Aorta (tissue), 5 donors: ENCODE results near the gene MKS1. TPM values are rescaled to one million over a fixed set of nuclear protein-coding genes. Genes with fewer than 3 reads are reported as not detected.

Experiments used
- ATAC-seq: fragments of 200-7000 bp; cut with Tn5 transposase; one replicate; pipeline ENCODE4 v1.9.1; 2022; ENCODE audit warnings: moderate library complexity; ENCODE audit not compliant: low FRiP score
- DNase-seq, 2 donors: peaks; one replicate each; pipeline ENCODE4 v3.0.0-alpha.2; 2020
- H3K27ac ChIP-seq, 2 donors: one replicate each; pipeline ENCODE4 v1.5.1; 2013; ENCODE audit warnings: low read length in 2 of 2, mild to moderate bottlenecking in 2 of 2, moderate library complexity in 2 of 2, control low read depth in 1 of 2, inconsistent platforms in 1 of 2, low read depth in 1 of 2
- H3K27me3 ChIP-seq, 2 donors: one replicate each; pipeline ENCODE4 v1.6.1; 2013; ENCODE audit warnings: control low read depth in 1 of 2, low read length in 1 of 2, mild to moderate bottlenecking in 1 of 2, moderate library complexity in 1 of 2; ENCODE audit not compliant: insufficient read depth in 2 of 2, control insufficient read depth in 1 of 2
- H3K36me3 ChIP-seq, 2 donors: one replicate each; pipeline ENCODE4 v1.6.1; 2013; ENCODE audit warnings: control low read depth in 1 of 2, low read length in 1 of 2, mild to moderate bottlenecking in 1 of 2; ENCODE audit not compliant: insufficient read depth in 2 of 2, control insufficient read depth in 1 of 2
- H3K4me1 ChIP-seq, 2 donors: one replicate each; pipeline ENCODE4 v1.6.1; 2013; ENCODE audit warnings: low read length in 2 of 2, control low read depth in 1 of 2, mild to moderate bottlenecking in 1 of 2, moderate library complexity in 1 of 2; ENCODE audit not compliant: insufficient read depth in 2 of 2, control insufficient read depth in 1 of 2
- H3K4me3 ChIP-seq, 2 donors: one replicate each; pipeline ENCODE4 v1.5.1; 2013; ENCODE audit warnings: low read length in 2 of 2, control low read depth in 1 of 2, mild to moderate bottlenecking in 1 of 2
- H3K9me3 ChIP-seq: one replicate; pipeline ENCODE4 v1.6.1; 2013; ENCODE audit warnings: mild to moderate bottlenecking, low read length; ENCODE audit not compliant: control insufficient read depth
- WGBS, 2 donors: extraction: QIAGEN DNeasy Blood & Tissue Kit; methylation state at CpG; one replicate each; pipeline ENCODE4 v1.1.7; 2013; 5-methylcytosine and 5-hydroxymethylcytosine counted together
- intact Hi-C, 2 donors: fragments of 100-400 bp; cut with DNase I; formaldehyde crosslinking; loops; one replicate each; pipeline versions ENCODE4 v1.14.2 to v1.15.0; 2022
- polyA plus RNA-seq, 2 donors: library from polyadenylated mRNA; stranded (reverse); fragments of 200-250 nt; gene quantifications; one replicate each; pipeline ENCODE4 v1.2.3, GENCODE V29; 2013
- total RNA-seq, 2 donors: library from RNA; stranded (reverse); fragmentation: NEBNext Ultra II Directional; extraction: Animal tissue kit (Norgen Biotek cat#: 25700); gene quantifications; one replicate each; pipeline ENCODE4 v1.2.1, GENCODE V29; 2021
- donor health status: healthy with polysubstance abuse.
- donor health status: Bipolar disorder and iron deficiency.
- donor health status: DM: no; HTN: no; CAD: no.
- donor health status: DM: no; HTN: no; CAD: no.
- donor health status: DM: yes; HTN: yes; CAD: no.

Gene MKS1
- total and polyA plus RNA-seq, 4 donors = 4.3 to 13.8 (median 11.7) TPM

GRCh38 chr17:58202859-58203258 lies 16.2 kb downstream of the MKS1 start:
- H3K9me3 ChIP-seq = no peaks in the 10 kb centered on the region

GRCh38 chr17:58200024-58200633 lies 18.9 kb downstream of the MKS1 start:
- Histone ChIP-seq H3K27ac (no peak overlapping the region), H3K4me1 (no peaks in the 10 kb centered on the region), H3K4me3 (no peak overlapping the region), H3K36me3 (no peaks in the 10 kb centered on the region), H3K27me3 (no peaks in the 10 kb centered on the region), H3K9me3 (no peaks in the 10 kb centered on the region)
- intact Hi-C loops = no loop called here
- DNase-seq = peak in 1 of 2 donors; percentile 64
- ATAC-seq = no peak
- WGBS, 2 donors = 42 to 50% methylated on average over 14 of the region's 14 CpGs

More at GRCh38 chr17:58202859-58203258, 16.2 kb downstream of the MKS1 start:
- 81 to 82% methylated on average over 7 of the region's 7 CpGs for WGBS, 2 donors
- Histone ChIP-seq H3K27ac (no peak overlapping the region), H3K36me3 (no peaks in the 10 kb centered on the region), H3K4me1 (no peaks in the 10 kb centered on the region), H3K27me3 (no peaks in the 10 kb centered on the region), H3K4me3 (no peak overlapping the region)
- intact Hi-C loops = no loop called here
- no peak for ATAC-seq
- DNase-seq = no peak

- ATAC-seq (no peak), DNase-seq (no peak)
- Histone ChIP-seq H3K4me1 (no peaks in the 10 kb centered on the region), H3K36me3 (no peaks in the 10 kb centered on the region), H3K27ac (no peak overlapping the region), H3K9me3 (no peaks in the 10 kb centered on the region), H3K27me3 (no peaks in the 10 kb centered on the region), H3K4me3 (no peak overlapping the region)
- WGBS, 2 donors = 81 to 83% methylated on average over 7 of the region's 7 CpGs
- intact Hi-C loops = no loop called here
Measured at GRCh38 chr17:58196610-58197009, 22.4 kb downstream of the MKS1 start.

GRCh38 chr17:58195518-58196123 lies 23.4 kb downstream of the MKS1 start:
- no peak overlapping the region for H3K4me3 ChIP-seq
- no peaks in the 10 kb centered on the region for H3K4me1 ChIP-seq
- intact Hi-C loops = no loop called here
- no peaks in the 10 kb centered on the region for H3K27me3 ChIP-seq
- DNase-seq (no peak), ATAC-seq (no peak)
- no peak overlapping the region for H3K27ac ChIP-seq
- no peaks in the 10 kb centered on the region for H3K9me3 ChIP-seq
- WGBS, 2 donors = 75 to 90% methylated on average over 5 of the region's 5 CpGs
- H3K36me3 ChIP-seq = no peaks in the 10 kb centered on the region

GRCh38 chr17:58193641-58194255 lies 25.3 kb downstream of the MKS1 start:
- intact Hi-C loops = no loop called here
- no peaks in the 10 kb centered on the region for H3K4me1 ChIP-seq
- ATAC-seq (peak; percentile 3), DNase-seq (no peak)
- no peak overlapping the region for H3K4me3 ChIP-seq
- no peak overlapping the region for H3K27ac ChIP-seq
- WGBS, 2 donors = 69 to 72% methylated on average over 18 of the region's 18 CpGs
- no peaks in the 10 kb centered on the region for H3K9me3 ChIP-seq
- H3K27me3 ChIP-seq = no peaks in the 10 kb centered on the region
- H3K36me3 ChIP-seq = no peaks in the 10 kb centered on the region

- intact Hi-C loops = no loop called here
- DNase-seq (no peak), ATAC-seq (no peak)
- Histone ChIP-seq H3K9me3 (no peaks in the 10 kb centered on the region), H3K4me1 (no peaks in the 10 kb centered on the region), H3K36me3 (no peaks in the 10 kb centered on the region), H3K4me3 (no peak within 1 kb of the TSS), H3K27me3 (no peaks in the 10 kb centered on the region), H3K27ac (no peak within 1 kb of the TSS)
- WGBS, 2 donors = 20 to 21% methylated on average over 6 of the region's 6 CpGs
Measured at GRCh38 chr17:58192612-58193011, 26.4 kb downstream of the MKS1 start, which contains the start of gene EPX. Gene EPX (plus strand): TSS chr17:58192726. CDS start chr17:58192847, 121 bp downstream.

GRCh38 chr17:58191241-58191896 lies 27.7 kb downstream of the MKS1 start:
- DNase-seq = no peak
- H3K4me1 ChIP-seq = no peaks in the 10 kb centered on the region
- WGBS, 2 donors = 44% methylated on average over 14 of the region's 14 CpGs
- no peak for ATAC-seq
- H3K9me3 ChIP-seq = no peaks in the 10 kb centered on the region
- no peak overlapping the region for H3K4me3 ChIP-seq
- H3K27ac ChIP-seq = no peak overlapping the region
- no peaks in the 10 kb centered on the region for H3K27me3 ChIP-seq
- no peaks in the 10 kb centered on the region for H3K36me3 ChIP-seq
- intact Hi-C loops = no loop called here

GRCh38 chr17:58189436-58190146 lies 29.5 kb downstream of the MKS1 start:
- H3K27me3 ChIP-seq = no peaks in the 10 kb centered on the region
- H3K4me3 ChIP-seq = no peak overlapping the region
- peak; percentile 76 to 86 for DNase-seq
- no peaks in the 10 kb centered on the region for H3K9me3 ChIP-seq
- intact Hi-C loops = no loop called here
- H3K4me1 ChIP-seq = no peaks in the 10 kb centered on the region
- H3K36me3 ChIP-seq = no peaks in the 10 kb centered on the region
- WGBS, 2 donors = 50 to 53% methylated on average over 11 of the region's 11 CpGs
- ATAC-seq = no peak
- H3K27ac ChIP-seq = no peak overlapping the region
